Measurements from ENCODE around the gene PKLR.
"Not testable (repeated sequence)": the region's sequence is repeated elsewhere in the genome, so short reads cannot be mapped to it uniquely, and the experiment has no call there.

The PKLR gene

DNA sequence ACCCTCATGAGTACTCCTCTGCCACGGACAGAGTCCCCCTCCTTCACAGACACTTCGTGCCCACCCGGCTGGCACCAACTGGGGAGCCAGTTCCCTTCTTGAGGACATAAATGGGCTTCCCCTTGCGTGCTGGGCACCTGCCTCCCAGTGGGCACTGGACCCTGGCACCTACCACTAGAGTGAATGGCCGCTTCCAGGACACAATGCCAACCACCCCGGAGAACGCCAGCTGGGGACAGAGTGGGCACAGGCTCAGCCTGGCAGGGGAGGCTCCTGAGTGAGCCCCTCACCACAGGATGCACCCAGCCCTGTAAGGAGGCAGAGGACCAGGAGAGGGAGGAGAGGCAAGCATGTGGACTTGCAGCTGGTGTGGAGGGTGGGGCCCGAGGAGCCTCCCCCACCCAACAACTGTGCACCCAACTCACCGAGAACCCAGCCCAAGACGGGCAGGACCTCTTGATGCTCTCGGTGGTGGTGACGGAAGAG is 47.0 kb downstream of the PKLR start:
- no peak for DNase-seq

DNA sequence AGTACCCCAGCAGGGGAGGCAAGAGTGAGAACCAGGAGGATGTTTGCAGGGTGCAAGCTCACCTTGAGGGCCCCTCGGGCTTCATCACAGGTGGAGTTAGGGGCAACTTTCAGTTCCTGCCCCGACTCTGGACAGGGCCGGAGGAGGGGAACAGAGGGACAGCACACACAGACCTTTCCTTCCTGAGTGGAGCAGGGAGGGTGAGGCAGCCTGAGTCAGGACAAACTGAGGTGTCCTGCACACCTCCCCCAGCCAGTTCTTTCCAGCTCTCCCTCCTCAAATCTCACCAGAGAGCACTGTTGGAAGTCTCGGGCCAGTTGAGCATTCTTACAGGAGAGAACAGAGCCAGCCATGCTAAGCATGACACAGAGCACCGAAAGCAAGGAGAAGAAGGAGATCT is 47.4 kb downstream of the PKLR start:
- no peak for DNase-seq

DNA sequence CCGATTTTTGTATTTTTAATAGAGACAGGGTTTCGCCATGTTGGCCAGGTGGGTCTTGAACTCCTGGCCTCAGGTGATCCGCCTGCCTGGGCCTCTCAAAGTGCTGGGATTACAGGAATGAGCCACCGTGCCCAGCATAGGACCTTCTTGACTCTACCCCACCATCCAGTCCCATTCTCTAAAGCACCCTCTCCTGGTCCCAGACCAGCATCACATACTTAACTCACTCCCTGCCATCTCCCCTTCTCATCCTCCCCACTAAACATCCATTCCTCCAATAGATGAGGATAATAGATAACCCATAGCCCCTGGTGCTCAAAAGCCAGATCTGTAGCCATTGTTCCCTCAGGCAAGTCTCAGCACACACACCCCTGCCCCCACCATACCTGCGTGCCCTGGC is 48.0 kb downstream of the PKLR start:
- DNase-seq = no peak

DNA sequence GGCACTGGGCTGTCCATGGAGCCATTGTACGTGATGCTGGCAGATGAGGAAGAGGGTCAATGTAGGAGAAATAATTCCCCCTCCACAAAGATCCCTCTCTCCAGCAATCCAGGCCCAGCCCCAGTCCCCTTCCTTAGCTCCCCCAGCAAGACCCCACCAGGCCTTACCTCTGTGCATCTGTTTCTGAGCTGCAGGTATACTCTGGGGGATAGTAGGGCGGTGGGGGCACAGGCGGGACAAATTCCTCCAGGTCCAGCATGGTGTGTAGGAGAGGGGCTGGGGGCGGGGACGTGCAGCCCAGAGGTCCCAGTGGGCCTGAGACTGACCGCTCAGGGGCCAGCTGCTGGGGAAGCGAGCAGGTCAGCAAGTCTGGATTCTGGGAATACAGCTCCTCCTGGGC is 49.7 kb downstream of the PKLR start:
- no peak for DNase-seq

GRCh38 chr1:155250633-155251449 is 50.4 kb downstream of the PKLR start:
- peak; percentile 66 for DNase-seq

DNA sequence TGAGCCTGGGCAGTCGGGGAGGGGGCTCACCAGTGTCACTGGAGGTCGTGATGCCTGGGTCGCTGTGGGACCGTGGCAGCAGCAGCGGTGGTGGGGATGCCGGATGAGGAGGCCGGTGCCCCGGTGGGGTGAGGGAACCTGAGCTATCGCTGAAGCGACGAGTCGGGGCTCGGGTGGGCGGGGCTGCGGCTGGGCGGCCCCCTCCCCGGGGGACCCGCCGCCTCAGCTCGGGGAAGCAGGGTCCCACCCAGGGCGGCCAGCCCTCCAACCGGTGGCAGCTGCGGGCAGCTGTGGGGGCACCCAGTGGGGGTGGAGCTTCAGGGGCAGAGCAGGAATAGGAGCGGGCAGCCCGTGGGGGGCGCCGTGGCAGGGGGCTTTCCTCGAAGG is 51.0 kb downstream of the PKLR start:
- no peak for DNase-seq

DNA sequence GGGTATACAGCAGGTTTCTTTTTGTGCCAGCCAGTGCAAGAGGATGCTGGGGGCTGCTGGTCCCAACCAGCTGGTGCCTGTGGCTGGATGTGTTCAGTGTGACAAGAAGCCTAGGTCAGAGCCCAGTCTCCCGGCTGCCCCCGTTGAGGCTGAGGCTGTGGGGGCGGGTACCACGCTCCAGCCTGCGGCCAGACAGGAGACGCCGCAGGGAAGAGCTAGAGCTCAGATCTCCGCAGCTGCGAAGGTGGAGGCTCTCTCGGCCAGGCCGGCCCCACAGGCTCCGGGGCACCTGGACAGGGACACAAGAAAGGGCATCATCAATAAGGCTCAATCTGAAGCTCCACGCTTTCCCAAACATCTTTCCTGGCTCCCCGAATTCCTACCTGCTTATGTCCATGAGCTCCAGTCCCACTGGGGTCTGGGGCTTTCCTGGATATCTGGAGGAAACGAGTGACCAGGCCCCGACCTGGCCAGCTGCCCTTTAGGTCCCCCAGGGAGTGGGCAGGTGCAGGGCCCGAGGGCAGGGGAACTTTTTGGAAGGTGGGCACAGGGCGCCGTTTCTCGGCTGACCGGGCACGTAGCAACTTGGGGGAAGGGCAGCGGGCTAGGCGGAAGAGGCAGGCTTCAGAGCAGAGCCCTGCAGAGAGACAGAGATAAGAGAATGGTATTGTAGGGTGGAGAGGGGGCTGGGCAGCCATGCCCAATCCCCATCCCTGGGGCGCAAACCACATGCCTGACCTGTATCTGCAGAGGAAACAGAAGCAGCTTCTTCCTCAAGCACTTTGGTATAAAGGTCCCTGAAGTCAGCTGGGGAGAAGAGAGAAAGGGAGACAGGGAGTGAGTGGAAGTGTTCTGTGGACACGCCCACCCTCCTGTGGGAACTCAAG is 53.3 kb downstream of the PKLR start:
- DNase-seq = no peak

GRCh38 chr1:155246796-155247195 is 54.4 kb downstream of the PKLR start:
- DNase-seq = not testable (repeated sequence)

DNA sequence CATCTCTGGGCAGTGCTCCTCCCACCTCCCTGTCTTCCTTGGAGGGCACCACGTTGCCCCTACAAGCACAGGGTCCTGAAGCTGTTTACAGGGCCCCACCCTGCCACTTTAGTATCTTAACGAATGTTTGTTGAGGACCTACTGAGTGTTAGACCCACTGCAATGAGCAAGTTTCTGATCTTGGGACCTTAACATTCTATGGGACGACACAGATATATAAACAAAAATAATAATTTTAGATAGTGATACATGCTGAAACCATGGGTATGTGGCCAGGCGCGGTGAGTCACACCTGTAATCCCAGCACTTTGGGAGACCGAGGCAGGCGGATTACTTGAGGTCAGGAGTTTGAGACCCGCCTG is 56.1 kb downstream of the PKLR start:
- DNase-seq = no peak

DNA sequence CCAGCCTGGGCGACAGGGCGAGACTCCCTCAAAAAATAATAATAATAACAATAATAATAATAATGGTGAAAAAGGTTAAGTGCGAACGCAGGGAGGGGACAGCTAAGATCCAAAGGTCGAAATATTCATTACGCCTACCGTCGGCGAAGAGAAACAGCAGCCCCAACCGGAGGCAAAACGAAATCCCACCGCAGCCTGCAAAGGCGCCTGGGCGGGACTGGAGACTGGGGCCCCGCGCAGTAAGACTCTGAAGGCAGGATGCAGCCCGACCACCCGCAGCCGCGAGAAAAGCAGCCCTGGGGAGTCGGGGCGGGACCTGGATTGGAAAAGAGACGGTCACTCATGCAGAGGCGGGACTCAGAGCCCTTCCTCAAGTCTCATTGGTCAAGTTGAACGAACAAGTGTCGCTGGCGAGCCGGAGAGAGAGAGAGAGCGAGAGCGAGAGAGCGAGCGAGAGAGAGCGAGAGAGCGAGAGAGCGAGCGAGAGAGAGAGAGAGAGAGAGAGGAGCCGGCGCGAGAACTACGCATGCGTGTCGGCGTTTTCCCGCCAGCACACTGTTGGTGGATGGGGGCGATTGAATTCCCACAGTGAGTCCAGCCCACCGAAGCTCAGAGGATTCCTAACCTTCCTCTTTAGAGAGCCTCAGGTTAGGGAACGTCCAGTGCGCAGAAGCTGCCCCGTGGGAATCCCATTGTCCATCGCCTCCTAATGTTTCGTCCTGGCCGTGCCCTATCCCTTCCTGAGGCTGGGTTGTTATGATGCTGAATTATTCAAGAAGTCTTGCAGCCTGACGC is 56.7 kb downstream of the PKLR start:
- DNase-seq = peak; percentile 98

DNA sequence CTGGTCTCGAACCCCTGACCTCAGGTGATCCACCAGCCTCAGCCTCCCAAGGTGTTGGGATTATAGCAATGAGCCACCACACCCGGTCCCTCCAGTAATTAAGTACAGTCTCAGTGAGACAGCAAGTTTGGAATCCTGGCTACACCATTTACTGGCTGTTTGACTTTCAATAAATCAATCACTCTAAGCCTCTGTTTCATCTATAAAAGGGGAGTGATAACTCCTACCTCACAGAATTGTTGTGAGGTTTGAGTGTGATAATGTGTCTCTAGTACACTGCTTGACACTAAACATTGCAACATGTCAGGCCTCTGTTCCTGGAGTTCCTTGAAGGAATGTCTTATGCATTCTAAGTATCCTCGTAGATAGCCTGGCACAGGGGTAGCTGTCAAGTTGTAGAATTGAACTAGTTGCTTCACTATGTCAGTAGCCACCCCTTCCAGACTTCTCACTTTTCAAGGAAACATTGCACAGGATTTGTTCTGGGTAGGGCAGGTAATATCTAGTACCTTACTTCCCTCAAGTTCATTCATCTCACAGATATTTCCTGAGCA is 58.4 kb downstream of the PKLR start:
- DNase-seq = no peak

GRCh38 chr1:155241841-155242264 is 59.4 kb downstream of the PKLR start:
- peak; percentile 79 for DNase-seq

DNA sequence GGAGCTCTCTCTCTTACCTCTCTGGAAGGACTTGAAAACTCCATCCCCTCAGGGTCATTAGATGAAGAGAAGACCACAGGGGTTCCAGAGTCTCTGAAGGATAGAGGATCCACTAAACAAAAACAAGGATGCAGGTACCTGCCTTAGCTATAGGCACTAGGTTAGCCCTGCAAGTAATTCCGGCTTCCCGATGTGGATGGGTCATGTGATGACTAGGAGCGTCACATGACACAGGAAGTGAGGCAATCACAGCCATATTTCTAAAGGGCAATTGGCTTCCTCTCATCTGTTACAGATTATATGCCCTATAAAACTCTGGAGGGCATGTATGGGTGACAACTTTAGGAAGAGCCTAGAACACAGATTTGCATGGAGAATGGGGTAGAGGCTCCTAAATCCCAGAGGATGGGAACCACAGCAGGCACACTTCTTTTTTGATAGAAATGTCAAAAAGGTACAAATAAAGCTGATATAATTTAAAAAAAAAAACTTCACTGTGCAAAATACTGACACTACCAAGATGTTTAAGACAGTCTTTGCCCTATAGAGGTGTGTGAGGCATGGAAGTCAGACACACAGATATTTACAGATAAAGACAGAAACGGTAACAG is 60.1 kb downstream of the PKLR start:
- DNase-seq = peak; percentile 71
